Mesothelial cell of epicardium (in vitro differentiated cells): Measurements from ENCODE around the gene OR5B3. TPM values are rescaled to one million over a fixed set of nuclear protein-coding genes. Genes with fewer than 3 reads are reported as not detected.

ENCODE experiments used
- DNase-seq, 2 experiments: peaks; one replicate each; pipeline ENCODE4 v3.0.0; 2021; ENCODE audit warnings: low spot score in 2 of 2; ENCODE audit not compliant: unreplicated experiment in 2 of 2
- H3K27ac Mint-ChIP-seq: 2 replicates; pipeline ENCODE4 v1.8.0; 2021; ENCODE audit warnings: mixed read lengths
- H3K27me3 Mint-ChIP-seq: 2 replicates; pipeline ENCODE4 v1.8.0; 2021; ENCODE audit warnings: low read depth, mixed read lengths
- H3K36me3 Mint-ChIP-seq: 2 replicates; pipeline ENCODE4 v1.8.0; 2021; ENCODE audit warnings: mixed read lengths
- H3K4me1 Mint-ChIP-seq: 2 replicates; pipeline ENCODE4 v1.8.0; 2021; ENCODE audit warnings: mixed read lengths
- H3K4me3 Mint-ChIP-seq: 2 replicates; pipeline ENCODE4 v1.8.0; 2021; ENCODE audit warnings: mild to moderate bottlenecking, moderate library complexity, mixed read lengths
- H3K9me3 Mint-ChIP-seq: 2 replicates; pipeline ENCODE4 v1.8.0; 2021; ENCODE audit warnings: mixed read lengths
- CTCF ChIP-seq: fragments of 200-600 bp; sonication (generic); IDR thresholded peaks from one replicate; pipeline ENCODE4 v1.5.0; 2021; ENCODE audit warnings: antibody characterized with exemption; ENCODE audit not compliant: unreplicated experiment
- total RNA-seq: library from RNA; stranded (reverse); gene quantifications from 3 replicates; pipeline ENCODE4 v1.2.1, GENCODE V29; 2021

OR5B3 gene
- not detected in 3 replicates for total RNA-seq

GRCh38 chr11:58406774-58407173 lies at the start of gene OR5B3:
OR5B3 (minus strand) TSS chr11:58406874; CDS start chr11:58403409, 3,465 bp downstream.
- no peak within 1 kb of the TSS for H3K27ac Mint-ChIP-seq
- no peak within 1 kb of the TSS for H3K4me3 Mint-ChIP-seq
- TF ChIP-seq CTCF: no peak
- no peaks in the 10 kb centered on the region for H3K27me3 Mint-ChIP-seq
- H3K9me3 Mint-ChIP-seq: peaks cover 34% of the 10 kb centered on the region
- DNase-seq: no peak
- no peaks in the 10 kb centered on the region for H3K4me1 Mint-ChIP-seq
- H3K36me3 Mint-ChIP-seq: no peaks in the 10 kb centered on the region

- TF ChIP-seq CTCF: no peak
- no peak for DNase-seq
- Mint-ChIP-seq H3K36me3 (no peaks in the 10 kb centered on the region), H3K27me3 (no peaks in the 10 kb centered on the region), H3K4me1 (no peaks in the 10 kb centered on the region), H3K9me3 (peaks cover 61% of the 10 kb centered on the region), H3K27ac (no peak overlapping the region), H3K4me3 (no peak overlapping the region)
Measured at GRCh38 chr11:58451585-58451984, 44.9 kb upstream of the OR5B3 start.

- Mint-ChIP-seq H3K4me1 (no peaks in the 10 kb centered on the region), H3K27me3 (no peaks in the 10 kb centered on the region), H3K27ac (no peak overlapping the region), H3K9me3 (peaks cover 63% of the 10 kb centered on the region), H3K36me3 (no peaks in the 10 kb centered on the region), H3K4me3 (no peak overlapping the region)
- no peak for DNase-seq
- TF ChIP-seq CTCF: no peak
Measured at GRCh38 chr11:58446294-58446693, 39.6 kb upstream of the OR5B3 start.

- H3K4me1 Mint-ChIP-seq: no peaks in the 10 kb centered on the region
- no peaks in the 10 kb centered on the region for H3K36me3 Mint-ChIP-seq
Measured at GRCh38 chr11:58444300-58444699, 37.6 kb upstream of the OR5B3 start.

GRCh38 chr11:58442136-58442535 lies 35.5 kb upstream of the OR5B3 start, which contains the start of gene OR5B12:
OR5B12 (minus strand) TSS chr11:58442236; CDS start chr11:58440151, 2,085 bp downstream.
- DNase-seq: no peak
- Mint-ChIP-seq H3K27ac (no peak within 1 kb of the TSS), H3K9me3 (peaks cover 49% of the 10 kb centered on the region), H3K36me3 (no peaks in the 10 kb centered on the region), H3K4me3 (no peak within 1 kb of the TSS), H3K27me3 (no peaks in the 10 kb centered on the region), H3K4me1 (no peaks in the 10 kb centered on the region)
- TF ChIP-seq CTCF: no peak

More at GRCh38 chr11:58444300-58444699, 37.6 kb upstream of the OR5B3 start:
- no peaks in the 10 kb centered on the region for H3K27me3 Mint-ChIP-seq
- no peak for DNase-seq
- no peak overlapping the region for H3K4me3 Mint-ChIP-seq
- TF ChIP-seq CTCF: no peak
- H3K27ac Mint-ChIP-seq: no peak overlapping the region
- peaks cover 61% of the 10 kb centered on the region for H3K9me3 Mint-ChIP-seq

GRCh38 chr11:58438486-58438885 lies 31.8 kb upstream of the OR5B3 start:
- no peak overlapping the region for H3K27ac Mint-ChIP-seq
- TF ChIP-seq CTCF: no peak
- no peak overlapping the region for H3K4me3 Mint-ChIP-seq
- H3K4me1 Mint-ChIP-seq: no peaks in the 10 kb centered on the region
- H3K27me3 Mint-ChIP-seq: no peaks in the 10 kb centered on the region
- no peak for DNase-seq
- peaks cover 29% of the 10 kb centered on the region for H3K9me3 Mint-ChIP-seq
- H3K36me3 Mint-ChIP-seq: no peaks in the 10 kb centered on the region
